Esophagus squamous epithelium (tissue), 4 donors: Measurements from ENCODE around the gene PCSK6.

Experiments
- POLR2A ChIP-seq, 4 donors: fragments of 450-650 bp; IDR thresholded peaks; one replicate each; pipeline ENCODE4 v1.6.1; 2017; ENCODE audit warnings: antibody characterized with exemption in 4 of 4, mild to moderate bottlenecking in 4 of 4, moderate library complexity in 3 of 4
- TF ChIP-seq, protein P1 (sequence below), 6 experiments: fragments of 450-650 bp in 4 of 6; fragments of 200-600 bp in 2 of 6; sonication (generic) in 2 of 6; IDR thresholded peaks; one replicate each; pipeline ENCODE4 v1.5.1; 2016 to 2019; ENCODE audit warnings: antibody characterized with exemption in 6 of 6, mild to moderate bottlenecking in 4 of 6, moderate library complexity in 4 of 6

DNA sequence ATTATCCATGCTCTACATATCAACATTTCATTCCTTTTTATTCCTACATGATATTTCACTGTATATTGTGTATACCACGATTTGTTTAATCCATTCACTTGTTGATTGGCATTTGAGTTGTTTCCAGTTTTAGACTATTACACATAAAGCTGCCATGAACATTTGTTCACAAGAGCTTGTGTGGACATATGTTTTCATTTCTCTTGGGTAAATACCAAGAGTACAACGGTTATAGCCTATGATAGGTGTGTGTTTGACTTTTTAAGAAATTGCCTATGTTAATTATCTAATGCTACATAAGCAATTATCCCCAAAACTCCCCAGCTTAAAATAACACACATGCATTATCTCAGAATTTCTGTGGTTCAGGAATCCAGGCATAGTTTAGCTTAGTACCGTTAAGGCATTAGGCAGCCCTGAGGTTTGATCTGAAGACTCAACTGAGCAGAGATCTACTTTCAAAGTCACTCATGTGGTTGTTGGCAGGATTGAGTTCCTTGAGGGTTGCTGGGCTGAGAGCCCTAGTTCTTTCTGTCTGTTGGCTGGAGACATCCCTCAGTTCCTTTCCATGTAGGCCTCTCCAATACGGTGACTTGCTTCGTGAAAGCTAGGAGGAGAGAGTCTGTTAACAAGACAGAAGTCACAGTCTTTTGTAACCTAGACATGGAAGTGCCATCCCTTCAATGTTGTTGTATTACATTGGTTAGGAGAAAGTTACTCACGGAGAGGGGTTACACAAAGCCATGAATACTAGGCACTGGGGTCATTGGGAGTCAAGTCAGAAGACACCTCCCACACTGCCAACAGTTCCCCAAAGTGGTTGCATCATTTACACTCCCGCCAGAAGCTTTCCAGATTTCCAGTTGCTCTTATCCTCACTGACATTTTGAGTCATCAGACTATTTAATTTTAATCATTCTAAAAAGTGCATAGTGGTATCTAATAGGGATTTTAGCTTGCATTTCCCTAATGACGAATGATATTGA is 21.0 kb upstream of the PCSK6 start:
- TF ChIP-seq, protein P1, sequence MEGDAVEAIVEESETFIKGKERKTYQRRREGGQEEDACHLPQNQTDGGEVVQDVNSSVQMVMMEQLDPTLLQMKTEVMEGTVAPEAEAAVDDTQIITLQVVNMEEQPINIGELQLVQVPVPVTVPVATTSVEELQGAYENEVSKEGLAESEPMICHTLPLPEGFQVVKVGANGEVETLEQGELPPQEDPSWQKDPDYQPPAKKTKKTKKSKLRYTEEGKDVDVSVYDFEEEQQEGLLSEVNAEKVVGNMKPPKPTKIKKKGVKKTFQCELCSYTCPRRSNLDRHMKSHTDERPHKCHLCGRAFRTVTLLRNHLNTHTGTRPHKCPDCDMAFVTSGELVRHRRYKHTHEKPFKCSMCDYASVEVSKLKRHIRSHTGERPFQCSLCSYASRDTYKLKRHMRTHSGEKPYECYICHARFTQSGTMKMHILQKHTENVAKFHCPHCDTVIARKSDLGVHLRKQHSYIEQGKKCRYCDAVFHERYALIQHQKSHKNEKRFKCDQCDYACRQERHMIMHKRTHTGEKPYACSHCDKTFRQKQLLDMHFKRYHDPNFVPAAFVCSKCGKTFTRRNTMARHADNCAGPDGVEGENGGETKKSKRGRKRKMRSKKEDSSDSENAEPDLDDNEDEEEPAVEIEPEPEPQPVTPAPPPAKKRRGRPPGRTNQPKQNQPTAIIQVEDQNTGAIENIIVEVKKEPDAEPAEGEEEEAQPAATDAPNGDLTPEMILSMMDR (IDR thresholded peaks at IDR 0.05) = no peak
- TF ChIP-seq POLR2A (IDR thresholded peaks at IDR 0.05) = no peak
